IMR-90 (cell line): Measurements from ENCODE around the gene POU4F1. TPM values are rescaled to one million over a fixed set of nuclear protein-coding genes. Genes with fewer than 3 reads are reported as not detected.

Experiments used
- ATAC-seq: fragments of 200-7000 bp; cut with Tn5 transposase; 2 replicates; pipeline ENCODE4 v1.9.1; 2020; ENCODE audit warnings: low read depth, mild to moderate bottlenecking, moderate library complexity
- BruUV-seq: library from RNA; stranded (reverse); fragments of 400-500 nt; replicated peaks from 2 replicates; lab custom pipeline; 2021; lab: Mats Ljungman, UMichigan
- CTCF ChIA-PET: fragments of 300-600 bp; formaldehyde crosslinking; extraction: SDS; loops from one replicate; lab custom pipeline; 2021; ENCODE audit warnings: antibody characterized with exemption; lab: Yijun Ruan, JAX
- POLR2A ChIA-PET: fragments of 300-600 bp; sonication (Branson Sonifier 250); formaldehyde crosslinking; loops from one replicate; lab custom pipeline; 2022; ENCODE audit warnings: antibody characterized with exemption; ENCODE audit not compliant: unreplicated experiment; lab: Charles Lee
- DNase-seq: peaks from one replicate; pipeline ENCODE4 v3.0.0; 2013
- H2AFZ ChIP-seq: replicated peaks from 2 replicates; pipeline ENCODE3; 2013; ENCODE audit warnings: low read length, mild to moderate bottlenecking; ENCODE audit not compliant: poor library complexity
- H2AK5ac ChIP-seq: 2 replicates; pipeline ENCODE4 v1.6.1; 2013; ENCODE audit warnings: low read depth, low read length, inconsistent platforms
- H2AK9ac ChIP-seq: replicated peaks from 2 replicates; pipeline ENCODE3; 2013; ENCODE audit warnings: mild to moderate bottlenecking, low read depth, low read length, moderate library complexity; ENCODE audit not compliant: poor library complexity
- H2BK120ac ChIP-seq: 2 replicates; pipeline ENCODE4 v1.6.1; 2013; ENCODE audit warnings: low read depth, low read length, inconsistent platforms
- H2BK15ac ChIP-seq: 3 replicates; pipeline ENCODE4 v1.6.1; 2013; ENCODE audit warnings: low read depth, low read length, inconsistent platforms
- H2BK20ac ChIP-seq: 2 replicates; pipeline ENCODE4 v1.6.1; 2013; ENCODE audit warnings: low read depth, mild to moderate bottlenecking, inconsistent platforms, low read length, moderate library complexity
- H2BK5ac ChIP-seq: 2 replicates; pipeline ENCODE4 v1.6.1; 2013; ENCODE audit warnings: mild to moderate bottlenecking, low read depth, low read length, inconsistent platforms; ENCODE audit not compliant: poor library complexity, severe bottlenecking
- H3K14ac ChIP-seq: replicated peaks from 2 replicates; pipeline ENCODE4 v1.6.1; 2013; ENCODE audit warnings: low read depth, low read length, inconsistent platforms
- H3K18ac ChIP-seq: 2 replicates; pipeline ENCODE4 v1.6.1; 2013; ENCODE audit warnings: low read depth, low read length, control low read depth
- H3K23ac ChIP-seq: 2 replicates; pipeline ENCODE4 v1.6.1; 2013; ENCODE audit warnings: low read depth, low read length, inconsistent platforms
- H3K27ac ChIP-seq: 2 replicates; pipeline ENCODE4 v1.5.1; 2013; ENCODE audit warnings: mild to moderate bottlenecking, control low read depth, low read length; ENCODE audit not compliant: insufficient read depth
- H3K27me3 ChIP-seq: 2 replicates; pipeline ENCODE4 v1.6.1; 2013; ENCODE audit warnings: low read length; ENCODE audit not compliant: control insufficient read depth, insufficient read depth
- H3K36me3 ChIP-seq: 2 replicates; pipeline ENCODE4 v1.6.1; 2013; ENCODE audit warnings: low read length, mixed read lengths; ENCODE audit not compliant: control insufficient read depth, insufficient read depth
- H3K4ac ChIP-seq: 2 replicates; pipeline ENCODE4 v1.6.1; 2013; ENCODE audit warnings: low read depth, low read length, inconsistent platforms
- H3K4me1 ChIP-seq: 2 replicates; pipeline ENCODE4 v1.6.1; 2013; ENCODE audit warnings: low read length, mixed read lengths; ENCODE audit not compliant: control insufficient read depth, insufficient read depth
- H3K4me2 ChIP-seq: 2 replicates; pipeline ENCODE4 v1.6.1; 2013; ENCODE audit warnings: low read depth, mild to moderate bottlenecking, control low read depth, low read length, moderate library complexity
- H3K4me3 ChIP-seq: 2 replicates; pipeline ENCODE4 v1.5.1; 2013; ENCODE audit warnings: low read depth, mild to moderate bottlenecking, control low read depth, low read length, moderate library complexity; ENCODE audit not compliant: insufficient read depth
- H3K56ac ChIP-seq: 2 replicates; pipeline ENCODE4 v1.6.1; 2013; ENCODE audit warnings: low read length, inconsistent platforms; ENCODE audit not compliant: insufficient read depth; ENCODE audit errors: extremely low read depth
- H3K79me1 ChIP-seq, 2 experiments: 2 replicates each; pipeline ENCODE4 v1.6.1; 2013; ENCODE audit warnings: low read length in 2 of 2, inconsistent platforms in 1 of 2, low read depth in 1 of 2
- H3K9ac ChIP-seq: 2 replicates; pipeline ENCODE4 v1.6.1; 2013; ENCODE audit warnings: low read depth, low read length, control low read depth
- H3K9me1 ChIP-seq: 2 replicates; pipeline ENCODE4 v1.6.1; 2013; ENCODE audit warnings: low read length, inconsistent platforms; ENCODE audit not compliant: insufficient read depth
- H3K9me3 ChIP-seq: 2 replicates; pipeline ENCODE4 v1.6.1; 2013; ENCODE audit warnings: low read length; ENCODE audit not compliant: control insufficient read depth, insufficient read depth
- H4K20me1 ChIP-seq: 2 replicates; pipeline ENCODE4 v1.6.1; 2013; ENCODE audit warnings: low read length, inconsistent platforms; ENCODE audit not compliant: insufficient read depth
- H4K5ac ChIP-seq: 2 replicates; pipeline ENCODE4 v1.6.1; 2013; ENCODE audit warnings: mild to moderate bottlenecking, low read depth, low read length, control low read depth
- H4K8ac ChIP-seq, 2 experiments: 2 replicates each; pipeline ENCODE4 v1.6.1; 2013; ENCODE audit warnings: low read depth in 2 of 2, low read length in 2 of 2, control low read depth in 1 of 2, inconsistent platforms in 1 of 2
- H4K91ac ChIP-seq: 2 replicates; pipeline ENCODE4 v1.6.1; 2013; ENCODE audit warnings: low read depth, low read length, inconsistent platforms; ENCODE audit not compliant: insufficient read depth
- BHLHE40 ChIP-seq: fragments of 150-350 bp; IDR thresholded peaks from 2 replicates; pipeline ENCODE4 v1.6.1; 2016; ENCODE audit warnings: mild to moderate bottlenecking, low read depth, low read length
- CEBPB ChIP-seq: IDR thresholded peaks from 2 replicates; pipeline ENCODE4 v1.6.1; 2012; ENCODE audit warnings: low read depth, low read length, improper control_type of control experiment
- CHD1 ChIP-seq: IDR thresholded peaks from 2 replicates; pipeline ENCODE4 v1.6.1; 2012; ENCODE audit warnings: low read depth, low read length, improper control_type of control experiment
- FOS ChIP-seq: fragments of 150-350 bp; IDR thresholded peaks from 2 replicates; pipeline ENCODE4 v1.6.1; 2016; ENCODE audit warnings: low read depth, low read length
- MAFK ChIP-seq: IDR thresholded peaks from 2 replicates; pipeline ENCODE4 v1.6.1; 2012; ENCODE audit warnings: low read depth, low read length, improper control_type of control experiment
- MAZ ChIP-seq: IDR thresholded peaks from 2 replicates; pipeline ENCODE4 v1.6.1; 2012; ENCODE audit warnings: low read depth, mild to moderate bottlenecking, low read length, improper control_type of control experiment, moderate library complexity, borderline replicate concordance
- MXI1 ChIP-seq: IDR thresholded peaks from 2 replicates; pipeline ENCODE4 v1.6.1; 2012; ENCODE audit warnings: low read depth, mild to moderate bottlenecking, low read length, moderate library complexity, borderline replicate concordance
- NFE2L2 ChIP-seq: fragments of 150-350 bp; IDR thresholded peaks from 2 replicates; pipeline ENCODE4 v1.6.1; 2016; ENCODE audit warnings: low read depth, mild to moderate bottlenecking, low read length
- POLR2A ChIP-seq: IDR thresholded peaks from 2 replicates; pipeline ENCODE4 v1.6.1; 2012; ENCODE audit warnings: mild to moderate bottlenecking, low read depth, low read length
- RAD21 ChIP-seq: IDR thresholded peaks from 2 replicates; pipeline ENCODE4 v1.6.1; 2012; ENCODE audit warnings: low read length, improper control_type of control experiment
- RCOR1 ChIP-seq: IDR thresholded peaks from 2 replicates; pipeline ENCODE4 v1.6.1; 2012; ENCODE audit warnings: mild to moderate bottlenecking, low read length, improper control_type of control experiment; ENCODE audit not compliant: insufficient replicate concordance
- RFX5 ChIP-seq: IDR thresholded peaks from 2 replicates; pipeline ENCODE4 v1.8.0; 2012; ENCODE audit warnings: low read depth, mild to moderate bottlenecking, low read length, moderate library complexity
- SMC3 ChIP-seq: fragments of 150-350 bp; IDR thresholded peaks from 2 replicates; pipeline ENCODE4 v1.6.1; 2016; ENCODE audit warnings: low read depth, mild to moderate bottlenecking, antibody characterized with exemption, low read length, moderate library complexity
- WGBS, 2 experiments: methylation state at CpG; one replicate each; pipeline versions ENCODE4 v1.1.5 to v1.1.7; 2013; ENCODE audit warnings: missing lambda C conversion rate in 2 of 2; ENCODE audit not compliant: insufficient read length in 1 of 2; ENCODE audit errors: extremely low coverage in 2 of 2; 5-methylcytosine and 5-hydroxymethylcytosine counted together
- dilution Hi-C: fragments of 300-500 bp; cut with HindIII; formaldehyde crosslinking; loops from one replicate; pipeline ENCODE4 v1.14.3; 2018; ENCODE audit warnings: low sequenced_read_pairs; ENCODE audit not compliant: unreplicated experiment
- in situ Hi-C: fragments of 300-500 bp; cut with MboI; formaldehyde crosslinking; loops from 3 replicates; pipeline ENCODE4 v1.14.3; 2019; ENCODE audit warnings: low sequenced_read_pairs, inconsistent platforms, mixed read lengths
- intact Hi-C: fragments of 100-400 bp; cut with micrococcal nuclease; formaldehyde crosslinking; loops from 2 replicates; pipeline ENCODE4 v1.10.0; 2022
- polyA plus RNA-seq, 3 experiments: library from polyadenylated mRNA; depleted of rRNA; stranded (reverse); fragments of >200 nt; gene quantifications; 2 replicates each; pipeline ENCODE4 v1.2.3, GENCODE V29; 2012; ENCODE audit warnings: low replicate concordance in 1 of 3
- total RNA-seq: library from RNA; depleted of rRNA; stranded (reverse); fragments of >200 nt; gene quantifications from 2 replicates; pipeline ENCODE4 v1.2.3, GENCODE V29; 2012
- TF ChIP-seq, protein P1 (sequence below): fragments of 150-350 bp; IDR thresholded peaks from 2 replicates; pipeline ENCODE4 v1.6.1; 2016; ENCODE audit warnings: low read depth, mild to moderate bottlenecking, low read length, moderate library complexity, borderline replicate concordance
- TF ChIP-seq, protein P2 (sequence below): conservative IDR thresholded peaks from 2 replicates; pipeline ENCODE4 v1.5.1; 2012; ENCODE audit warnings: mild to moderate bottlenecking, low read depth, low read length, improper control_type of control experiment
- TF ChIP-seq, protein P3 (sequence below): fragments of 150-350 bp; IDR thresholded peaks from 2 replicates; pipeline ENCODE4 v1.6.1; 2017; ENCODE audit warnings: mild to moderate bottlenecking, antibody characterized with exemption, low read length, low read depth

POU4F1 gene
- total and polyA plus RNA-seq, 2 of the 4 experiments (the other 2 are of a cell fraction): 0.02 TPM; not detected in 1

DNA sequence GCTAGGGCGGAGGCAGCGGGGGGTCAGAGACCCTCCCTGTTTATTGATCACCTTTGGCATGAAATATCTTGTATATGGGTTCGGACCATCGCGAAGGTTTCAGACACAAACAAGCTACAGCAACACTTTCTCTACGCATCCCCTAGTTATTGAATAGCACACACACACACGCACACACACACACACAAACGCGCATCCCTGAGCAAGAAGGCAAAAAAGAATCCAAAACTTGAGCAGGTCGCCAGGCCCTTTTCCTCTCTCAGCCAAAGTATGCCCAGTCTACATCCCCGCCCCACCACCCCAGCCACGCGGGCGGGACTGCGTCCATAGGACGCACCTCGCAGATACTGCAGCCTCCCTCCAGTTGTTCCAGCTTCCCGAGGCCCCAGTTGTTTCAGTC lies 16.0 kb downstream of the POU4F1 start:
- Histone ChIP-seq H2AK5ac (no peak overlapping the region), H3K27me3 (peaks cover 28% of the 10 kb centered on the region), H3K9me1 (no peaks in the 10 kb centered on the region), H3K9ac (no peak overlapping the region), H3K4ac (no peak overlapping the region), H3K9me3 (no peaks in the 10 kb centered on the region), H4K5ac (no peak overlapping the region), H3K4me1 (no peaks in the 10 kb centered on the region), H3K79me1 (no peaks in the 10 kb centered on the region), H2BK5ac (no peak overlapping the region), H2AK9ac (no peak overlapping the region), H3K27ac (no peak overlapping the region), H2BK120ac (no peak overlapping the region), H4K91ac (no peak overlapping the region), H2BK20ac (no peak overlapping the region), H3K18ac (no peak overlapping the region), H3K4me2 (no peak overlapping the region; the same call in 1 of the 2 replicates), H3K14ac (no peak overlapping the region), H3K23ac (no peak overlapping the region), H3K56ac (no peak overlapping the region), H2AFZ (no peak overlapping the region), H4K20me1 (no peaks in the 10 kb centered on the region), H4K8ac (no peak overlapping the region), H3K4me3 (no peak overlapping the region), H2BK15ac (no peak overlapping the region), H3K36me3 (no peaks in the 10 kb centered on the region)
- TF ChIP-seq, protein P1, sequence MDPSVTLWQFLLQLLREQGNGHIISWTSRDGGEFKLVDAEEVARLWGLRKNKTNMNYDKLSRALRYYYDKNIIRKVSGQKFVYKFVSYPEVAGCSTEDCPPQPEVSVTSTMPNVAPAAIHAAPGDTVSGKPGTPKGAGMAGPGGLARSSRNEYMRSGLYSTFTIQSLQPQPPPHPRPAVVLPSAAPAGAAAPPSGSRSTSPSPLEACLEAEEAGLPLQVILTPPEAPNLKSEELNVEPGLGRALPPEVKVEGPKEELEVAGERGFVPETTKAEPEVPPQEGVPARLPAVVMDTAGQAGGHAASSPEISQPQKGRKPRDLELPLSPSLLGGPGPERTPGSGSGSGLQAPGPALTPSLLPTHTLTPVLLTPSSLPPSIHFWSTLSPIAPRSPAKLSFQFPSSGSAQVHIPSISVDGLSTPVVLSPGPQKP: no peak
- no peak for TF ChIP-seq POLR2A
- TF ChIP-seq CEBPB: no peak
- no peak for TF ChIP-seq RAD21
- no peak for TF ChIP-seq NFE2L2
- TF ChIP-seq BHLHE40: no peak
- TF ChIP-seq FOS: no peak
- TF ChIP-seq SMC3: no peak
- TF ChIP-seq RFX5: no peak
- TF ChIP-seq CHD1: no peak
- TF ChIP-seq, protein P2, sequence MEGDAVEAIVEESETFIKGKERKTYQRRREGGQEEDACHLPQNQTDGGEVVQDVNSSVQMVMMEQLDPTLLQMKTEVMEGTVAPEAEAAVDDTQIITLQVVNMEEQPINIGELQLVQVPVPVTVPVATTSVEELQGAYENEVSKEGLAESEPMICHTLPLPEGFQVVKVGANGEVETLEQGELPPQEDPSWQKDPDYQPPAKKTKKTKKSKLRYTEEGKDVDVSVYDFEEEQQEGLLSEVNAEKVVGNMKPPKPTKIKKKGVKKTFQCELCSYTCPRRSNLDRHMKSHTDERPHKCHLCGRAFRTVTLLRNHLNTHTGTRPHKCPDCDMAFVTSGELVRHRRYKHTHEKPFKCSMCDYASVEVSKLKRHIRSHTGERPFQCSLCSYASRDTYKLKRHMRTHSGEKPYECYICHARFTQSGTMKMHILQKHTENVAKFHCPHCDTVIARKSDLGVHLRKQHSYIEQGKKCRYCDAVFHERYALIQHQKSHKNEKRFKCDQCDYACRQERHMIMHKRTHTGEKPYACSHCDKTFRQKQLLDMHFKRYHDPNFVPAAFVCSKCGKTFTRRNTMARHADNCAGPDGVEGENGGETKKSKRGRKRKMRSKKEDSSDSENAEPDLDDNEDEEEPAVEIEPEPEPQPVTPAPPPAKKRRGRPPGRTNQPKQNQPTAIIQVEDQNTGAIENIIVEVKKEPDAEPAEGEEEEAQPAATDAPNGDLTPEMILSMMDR: no peak
- TF ChIP-seq MAFK: no peak
- TF ChIP-seq, protein P3, sequence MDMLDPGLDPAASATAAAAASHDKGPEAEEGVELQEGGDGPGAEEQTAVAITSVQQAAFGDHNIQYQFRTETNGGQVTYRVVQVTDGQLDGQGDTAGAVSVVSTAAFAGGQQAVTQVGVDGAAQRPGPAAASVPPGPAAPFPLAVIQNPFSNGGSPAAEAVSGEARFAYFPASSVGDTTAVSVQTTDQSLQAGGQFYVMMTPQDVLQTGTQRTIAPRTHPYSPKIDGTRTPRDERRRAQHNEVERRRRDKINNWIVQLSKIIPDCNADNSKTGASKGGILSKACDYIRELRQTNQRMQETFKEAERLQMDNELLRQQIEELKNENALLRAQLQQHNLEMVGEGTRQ: no peak
- no peak for TF ChIP-seq MAZ
- no peak for TF ChIP-seq MXI1
- TF ChIP-seq RCOR1: no peak
- no TSS peak for BruUV-seq
- in situ Hi-C loops: loop anchor here (25.0 kb wide), 1 partner anchor 450 kb away; no protein-coding TSS in a partner anchor
- dilution Hi-C loops: no loop called here
- 19% methylated on average over 10 of the region's 18 CpGs; no CpG with 5 or more reads in 1 of the 2 experiments for WGBS, 2 experiments
- intact Hi-C loops: loop anchor here (10.0 kb wide), 1 partner anchor 453 kb away; no protein-coding TSS in a partner anchor
- DNase-seq (no peak), ATAC-seq (no peak)
- CTCF ChIA-PET: no interaction called here
- POLR2A ChIA-PET: no interaction called here
